ENCODE data around the gene HPSE2.
A peak's percentile ranks its signal among the peaks of the same experiment; 100 is the strongest.

The HPSE2 gene

GRCh38 chr10:98675902-98676301, 559.8 kb downstream of the HPSE2 start:
- no peak for DNase-seq (ENCODE audit: low spot score)

GRCh38 chr10:98673171-98673782, 562.4 kb downstream of the HPSE2 start:
- no peak for DNase-seq (ENCODE audit: low spot score)

- DNase-seq (ENCODE audit: low spot score): no peak
Measured at GRCh38 chr10:98667081-98667480, 568.6 kb downstream of the HPSE2 start.

- DNase-seq (ENCODE audit: low spot score): no peak
Measured at GRCh38 chr10:98666276-98666675, 569.4 kb downstream of the HPSE2 start.

- peak; percentile 48 for DNase-seq (ENCODE audit: low spot score)
Measured at GRCh38 chr10:98664329-98665042, 571.2 kb downstream of the HPSE2 start.

- no peak for DNase-seq (ENCODE audit: low spot score)
Measured at GRCh38 chr10:98659951-98660350, 575.7 kb downstream of the HPSE2 start.

GRCh38 chr10:98655492-98655891, 580.2 kb downstream of the HPSE2 start:
- DNase-seq (ENCODE audit: low spot score): no peak

- no peak for DNase-seq (ENCODE audit: low spot score)
Measured at GRCh38 chr10:98649170-98649569, 586.5 kb downstream of the HPSE2 start.

- DNase-seq (ENCODE audit: low spot score): no peak
Measured at GRCh38 chr10:98646998-98647917, 588.4 kb downstream of the HPSE2 start.

GRCh38 chr10:98644466-98644865, 591.2 kb downstream of the HPSE2 start:
- DNase-seq (ENCODE audit: low spot score): no peak

- DNase-seq (ENCODE audit: low spot score): no peak
Measured at GRCh38 chr10:98642281-98642680, 593.4 kb downstream of the HPSE2 start.

GRCh38 chr10:98638920-98639319, 596.7 kb downstream of the HPSE2 start:
- no peak for DNase-seq (ENCODE audit: low spot score)

- no peak for DNase-seq (ENCODE audit: low spot score)
Measured at GRCh38 chr10:98636921-98637329, 598.7 kb downstream of the HPSE2 start.

GRCh38 chr10:98632456-98633150, 603.0 kb downstream of the HPSE2 start:
- DNase-seq (ENCODE audit: low spot score): no peak

- DNase-seq (ENCODE audit: low spot score): no peak
Measured at GRCh38 chr10:98628206-98628605, 607.4 kb downstream of the HPSE2 start.

GRCh38 chr10:98627711-98628110, 607.9 kb downstream of the HPSE2 start:
- no peak for DNase-seq (ENCODE audit: low spot score)

GRCh38 chr10:98624963-98625362, 610.7 kb downstream of the HPSE2 start:
- no peak for DNase-seq (ENCODE audit: low spot score)

- DNase-seq (ENCODE audit: low spot score): no peak
Measured at GRCh38 chr10:98623176-98623575, 612.5 kb downstream of the HPSE2 start.

- no peak for DNase-seq (ENCODE audit: low spot score)
Measured at GRCh38 chr10:98621630-98622029, 614.0 kb downstream of the HPSE2 start.

GRCh38 chr10:98620503-98620902, 615.1 kb downstream of the HPSE2 start:
- DNase-seq (ENCODE audit: low spot score): no peak

GRCh38 chr10:98619446-98619845, 616.2 kb downstream of the HPSE2 start:
- no peak for DNase-seq (ENCODE audit: low spot score)

GRCh38 chr10:98617906-98618520, 617.6 kb downstream of the HPSE2 start:
- no peak for DNase-seq (ENCODE audit: low spot score)
